Stimulated activated CD8-positive, alpha-beta memory T cell treated with anti-CD3 and anti-CD28 coated beads, Interleukin-12 subunit alpha, Interleukin-12 subunit beta, amount 100 ng/mL, for 24 hours (primary cell): ENCODE measurements around the gene NREP.
A peak's percentile ranks its signal among the peaks of the same experiment; 100 is the strongest.

Experiments used
- DNase-seq: peaks from one replicate; pipeline ENCODE4 v3.0.0-alpha.2; 2020; ENCODE audit errors: extremely low read depth

Gene NREP

DNA sequence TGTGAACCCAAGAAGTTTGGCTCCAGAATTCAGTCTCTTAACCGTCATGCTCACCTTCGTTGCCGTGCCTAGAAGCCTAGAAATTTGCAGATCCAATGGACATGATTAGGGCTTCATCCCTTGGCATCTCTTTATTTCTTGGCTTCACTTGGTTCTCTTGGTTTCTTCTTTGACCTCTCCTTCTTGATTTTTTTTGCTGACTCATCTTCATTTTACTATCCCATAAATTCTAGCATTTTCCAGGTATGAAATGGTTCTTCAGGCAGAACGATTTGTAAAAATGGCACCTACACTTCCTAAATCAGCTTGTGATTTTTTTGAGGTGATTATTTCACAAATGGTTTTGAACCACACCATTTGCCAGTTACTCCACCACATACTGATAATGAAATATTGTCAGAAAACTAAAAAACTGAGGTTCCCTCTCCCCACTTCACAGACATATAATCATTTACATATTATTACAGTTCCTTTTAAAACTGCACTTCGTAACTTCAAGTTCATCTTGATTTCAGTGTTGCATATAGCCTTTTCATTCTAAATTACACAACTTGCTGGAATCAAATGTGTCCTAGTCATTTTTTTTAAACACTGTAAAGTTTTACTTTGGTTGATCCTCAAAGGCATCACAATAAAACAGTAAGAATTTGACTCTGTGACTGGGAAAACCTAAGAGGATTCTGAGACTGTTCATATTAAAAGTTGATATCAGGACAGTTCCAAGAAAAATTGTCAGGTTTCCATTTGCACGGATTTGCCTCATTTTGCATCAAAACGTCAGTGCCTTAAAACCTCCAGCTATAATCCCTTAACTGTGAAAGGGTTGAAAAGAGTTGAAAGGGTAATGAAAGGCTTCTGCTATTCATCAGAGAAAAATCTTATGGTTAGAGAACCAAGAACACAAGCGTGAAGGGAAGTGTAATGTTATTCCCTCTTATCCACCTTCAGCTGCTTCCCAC lies 8.9 kb upstream of the NREP start:
- no peak for DNase-seq

DNA sequence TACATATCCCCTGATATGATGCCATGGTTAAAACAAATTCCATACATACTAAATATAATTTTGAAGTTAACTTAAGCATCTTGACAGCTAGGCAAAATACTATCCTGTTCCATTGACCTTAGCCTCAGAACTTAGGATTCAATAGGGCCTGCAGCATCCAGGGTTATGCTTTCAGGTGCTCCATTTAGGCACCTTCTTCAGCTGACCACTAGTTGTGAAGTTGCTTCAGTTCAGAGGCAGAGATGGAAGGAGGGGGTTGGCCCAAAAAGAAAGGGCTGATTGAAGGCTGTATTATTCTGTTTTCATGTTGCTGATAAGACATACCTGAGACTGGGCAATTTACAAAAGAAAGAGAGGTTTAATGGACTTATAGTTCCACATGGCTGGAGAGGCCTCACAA lies 7.0 kb upstream of the NREP start:
- DNase-seq = no peak

DNA sequence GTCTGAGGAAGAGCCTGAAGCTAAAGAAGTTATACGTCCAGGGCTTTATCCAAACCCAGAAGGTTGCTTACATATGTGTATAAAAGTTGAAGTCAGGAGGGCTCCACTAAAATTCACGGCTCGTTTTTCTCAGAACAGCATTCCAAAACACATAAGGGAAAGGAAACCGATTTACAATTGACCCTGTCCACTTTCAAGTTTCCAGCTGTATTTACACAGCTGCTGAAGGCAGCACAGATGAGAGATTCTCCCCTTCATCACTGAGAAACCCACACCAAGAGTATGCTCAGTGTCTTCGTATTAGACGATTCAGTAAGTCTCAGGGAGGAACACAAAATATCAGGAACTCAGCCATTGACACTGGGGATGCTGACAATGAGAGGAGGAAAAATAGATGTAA lies 5.9 kb upstream of the NREP start:
- DNase-seq = no peak

DNA sequence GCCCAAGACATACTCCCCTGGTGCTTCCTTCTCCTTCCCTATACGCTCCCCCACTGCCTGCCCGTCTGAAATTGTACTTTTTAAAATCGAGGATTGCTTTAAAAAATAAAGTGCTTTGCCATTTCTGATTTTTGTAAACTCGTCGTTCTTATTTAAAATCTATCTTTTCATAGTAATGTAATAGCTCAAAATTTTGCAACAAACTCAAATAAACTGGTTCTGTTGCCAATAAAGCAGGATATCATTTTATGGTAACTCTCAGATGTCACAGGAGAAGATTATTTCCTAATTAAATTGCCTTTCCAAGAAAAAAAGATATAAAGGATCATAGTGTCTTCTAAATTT lies 1.3 kb upstream of the NREP start:
- no peak for DNase-seq

DNA sequence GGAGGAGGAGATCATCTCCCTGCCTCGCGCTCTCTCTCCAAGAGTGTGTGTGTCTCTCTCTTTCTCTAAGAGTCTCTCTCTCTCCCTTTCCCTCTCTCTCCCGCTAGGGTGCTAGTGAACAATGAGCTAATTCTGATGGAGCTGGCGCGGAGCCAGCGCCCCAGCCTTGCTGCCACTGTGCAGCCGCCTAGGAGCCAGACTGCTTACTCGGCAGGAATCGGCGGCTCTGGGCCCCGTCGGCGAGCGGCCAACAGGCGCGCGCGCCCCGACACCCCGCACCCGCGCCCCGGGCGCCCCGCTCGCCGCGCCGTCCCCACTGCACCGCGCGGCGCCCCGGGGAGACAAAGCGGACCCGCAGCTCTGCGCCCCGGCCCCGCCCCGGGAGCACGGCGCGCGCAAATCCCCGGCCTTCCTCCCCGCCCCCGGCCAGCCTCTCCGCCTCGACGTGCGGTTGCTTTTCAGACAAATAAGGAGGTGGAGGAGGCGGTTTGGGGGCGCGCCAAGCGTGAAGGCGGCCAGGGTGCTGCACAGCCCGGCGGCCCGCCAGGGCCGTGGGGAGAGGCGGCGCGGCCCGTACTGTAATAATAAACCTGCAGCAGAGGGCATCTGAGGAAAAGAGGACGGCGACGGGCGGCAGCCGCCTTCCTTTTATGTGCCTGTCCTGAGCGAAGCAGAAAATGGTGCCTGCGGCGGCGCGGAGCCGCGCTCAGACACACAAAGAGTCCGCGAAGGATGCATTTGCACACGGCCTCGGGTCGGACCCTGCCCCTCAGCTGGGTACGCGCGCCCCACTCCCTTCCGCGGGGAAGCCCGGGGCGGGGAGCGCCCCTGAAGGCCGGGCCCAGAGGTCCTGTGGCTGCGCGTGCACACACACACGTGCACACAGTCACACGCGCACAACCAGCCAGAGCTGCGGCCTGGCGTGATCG lies 625 bp upstream of the NREP start:
- DNase-seq = peak; percentile 68

DNA sequence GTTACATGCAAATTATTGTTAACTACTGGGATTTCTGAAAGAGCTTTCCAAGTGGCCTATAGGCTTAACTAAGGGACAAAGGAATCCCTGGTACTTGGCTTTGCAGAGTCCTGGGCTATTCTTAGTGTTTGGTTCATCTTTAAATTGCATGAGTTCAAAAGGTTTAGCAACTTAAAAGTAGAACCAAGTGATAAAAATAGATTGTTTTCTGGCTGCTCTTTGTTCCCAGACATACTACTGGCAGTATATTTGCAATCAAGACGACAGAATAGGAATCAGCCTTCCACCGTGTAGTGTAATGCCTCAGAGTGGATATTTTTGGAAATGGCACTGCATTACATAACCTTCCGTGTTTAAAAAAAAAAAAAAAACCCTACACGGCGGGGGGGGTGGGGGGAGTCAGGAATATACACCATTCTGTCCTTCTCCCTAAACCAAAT lies 1.0 kb downstream of the NREP start:
- no peak for DNase-seq

DNA sequence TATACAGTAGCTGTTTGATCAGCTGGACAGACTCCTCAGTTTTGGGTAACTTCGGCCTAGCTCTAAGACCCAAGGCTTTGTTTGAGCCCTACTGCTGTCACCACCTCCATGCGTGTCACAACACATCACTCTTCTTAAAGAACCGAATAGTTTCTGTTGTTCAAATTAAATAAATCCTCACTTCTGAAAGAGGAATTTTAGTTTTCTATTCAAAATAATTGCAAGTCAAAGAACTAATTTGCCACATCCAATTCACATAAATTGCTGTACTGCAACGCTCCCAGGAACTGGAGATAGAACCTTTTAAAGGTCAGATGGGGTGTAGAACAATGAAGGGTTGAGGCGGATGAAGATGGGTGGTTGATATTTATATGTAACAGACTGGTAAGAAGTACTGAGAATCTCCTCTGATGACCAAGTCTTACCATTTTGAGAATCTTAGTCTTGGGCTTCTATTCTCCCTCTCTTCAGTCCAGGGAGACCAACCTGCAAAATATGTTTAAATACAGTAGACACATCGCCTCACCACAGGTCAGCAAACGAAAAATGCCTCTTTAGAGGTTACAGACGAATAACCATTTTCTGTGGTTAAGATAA lies 1.6 kb downstream of the NREP start:
- DNase-seq = no peak

DNA sequence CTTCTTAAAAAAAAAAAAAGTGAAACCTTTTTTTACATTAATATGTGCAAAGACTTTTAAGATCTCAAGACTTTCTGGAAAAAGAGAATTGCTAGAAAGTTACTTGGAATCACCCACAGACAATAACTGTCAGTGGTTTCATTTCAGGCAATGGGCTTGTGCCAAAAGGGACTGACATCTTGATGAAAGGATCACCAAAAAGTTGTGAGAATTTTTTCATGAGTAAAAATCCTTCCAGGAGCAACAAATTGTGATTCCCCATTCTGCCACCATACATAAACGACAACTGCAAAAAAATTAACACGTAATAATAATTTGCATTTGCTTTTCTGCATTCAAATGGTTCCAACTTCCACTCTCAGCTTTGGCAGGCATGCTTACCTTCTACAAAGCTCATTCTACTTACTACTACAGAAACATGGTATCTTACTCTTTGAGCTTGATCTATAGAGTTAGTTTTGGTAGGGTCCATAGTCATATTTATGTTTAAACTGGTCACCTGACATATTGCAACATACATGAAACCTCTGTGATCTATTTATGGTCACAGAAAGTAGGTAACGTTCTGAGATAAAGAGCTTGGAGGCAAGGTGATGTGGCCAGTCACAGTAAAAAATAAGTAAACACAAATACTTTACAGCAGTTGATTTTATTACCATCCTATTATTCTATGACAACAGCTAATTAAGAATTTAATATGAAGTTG lies 3.0 kb downstream of the NREP start:
- no peak for DNase-seq

DNA sequence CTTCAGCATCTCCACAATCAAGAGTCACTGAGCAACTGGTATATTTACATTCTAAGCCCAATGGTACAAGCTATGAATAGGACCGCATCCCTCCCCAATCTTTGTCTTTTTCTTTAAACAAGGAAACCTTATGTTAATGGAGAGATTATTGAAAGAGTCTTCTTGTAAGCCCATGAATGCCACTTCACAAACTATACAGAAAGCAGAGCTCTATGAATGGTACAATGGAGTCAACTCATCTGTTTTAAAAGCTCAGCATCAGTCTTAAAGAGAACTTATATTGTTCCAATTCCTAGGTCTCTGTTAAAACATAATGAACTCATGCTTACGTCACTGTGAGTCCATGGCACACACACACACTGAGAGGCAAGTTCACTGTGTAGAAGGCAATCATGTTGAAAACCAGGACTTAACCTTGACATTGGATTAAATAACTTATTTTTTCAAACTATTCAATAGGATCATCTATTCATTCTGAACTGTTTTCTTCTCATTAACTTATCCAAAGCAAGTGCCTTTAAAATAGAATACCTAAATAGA lies 4.5 kb downstream of the NREP start:
- no peak for DNase-seq

DNA sequence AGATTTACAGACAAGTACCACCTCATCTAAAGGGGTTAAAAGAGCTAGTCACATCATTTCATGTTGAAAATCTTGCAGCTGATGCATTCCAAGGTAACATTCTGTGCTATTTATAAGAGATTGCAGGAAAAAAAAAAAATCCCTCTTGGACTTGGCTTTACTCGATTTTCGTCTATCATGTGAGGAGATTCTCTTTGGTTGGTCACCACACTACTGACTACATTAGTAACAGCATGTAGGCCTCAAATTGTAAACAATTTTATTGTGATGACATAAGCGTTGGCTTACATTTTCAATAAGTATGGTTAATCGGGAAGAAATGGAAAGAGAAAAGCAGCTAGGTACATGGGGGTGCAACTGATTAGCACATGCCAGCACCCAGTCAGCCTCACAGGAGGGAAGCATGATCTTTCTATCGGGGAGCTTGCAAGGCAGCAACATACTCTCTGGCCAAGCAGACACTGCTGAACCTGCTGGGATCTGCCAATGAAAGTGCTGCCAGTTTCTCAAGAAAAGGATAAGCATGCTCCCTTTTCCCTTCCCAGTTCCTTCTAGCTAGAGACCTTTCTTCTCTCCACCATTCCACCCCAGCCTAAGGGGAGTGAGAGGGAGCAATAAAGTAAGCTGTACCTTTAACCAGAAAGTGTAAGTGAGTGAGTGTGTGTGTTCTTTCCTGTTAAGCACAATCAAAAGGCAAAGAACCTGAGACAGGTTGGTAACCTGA lies 7.5 kb downstream of the NREP start:
- no peak for DNase-seq

DNA sequence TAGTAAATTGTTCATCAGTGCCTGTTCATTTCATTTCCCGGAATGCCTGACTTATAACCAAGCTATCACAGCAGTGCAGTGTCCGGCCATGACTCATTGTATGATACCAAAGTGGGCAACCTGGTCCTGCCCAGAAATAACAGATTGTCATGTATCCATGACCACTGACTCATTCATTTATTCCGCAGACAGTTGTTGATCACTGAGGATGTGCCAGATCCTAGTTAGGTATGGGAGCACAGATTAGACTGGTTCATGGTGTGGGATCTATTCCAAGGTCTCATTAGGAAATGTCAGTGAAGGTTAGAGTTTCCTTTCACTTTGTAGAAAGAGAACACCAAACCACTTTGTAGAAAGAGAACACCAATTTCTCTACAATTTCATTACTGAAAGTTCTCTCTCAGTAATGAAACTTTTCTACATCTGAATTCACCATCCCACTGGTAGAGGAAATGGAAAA lies 8.7 kb downstream of the NREP start:
- DNase-seq = no peak

DNA sequence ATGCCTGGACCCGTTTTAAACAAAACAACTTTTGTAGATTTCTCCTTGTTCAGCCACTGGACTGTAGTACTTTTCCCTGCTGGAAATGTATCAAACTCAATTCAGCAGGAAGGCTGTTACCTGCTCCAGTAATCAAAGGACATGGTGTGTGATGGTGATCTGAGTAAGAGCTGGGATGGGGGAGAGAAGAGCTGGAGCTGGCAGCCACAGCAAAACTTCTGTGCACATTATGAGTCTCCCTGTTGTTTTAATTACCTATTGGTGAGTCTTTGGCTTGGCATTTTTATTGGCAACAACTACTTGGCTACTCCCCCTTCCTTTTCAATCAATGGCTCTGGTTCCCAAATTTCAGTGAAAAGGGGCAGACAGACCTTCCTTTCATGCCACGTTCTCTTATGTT lies 9.7 kb downstream of the NREP start:
- no peak for DNase-seq

DNA sequence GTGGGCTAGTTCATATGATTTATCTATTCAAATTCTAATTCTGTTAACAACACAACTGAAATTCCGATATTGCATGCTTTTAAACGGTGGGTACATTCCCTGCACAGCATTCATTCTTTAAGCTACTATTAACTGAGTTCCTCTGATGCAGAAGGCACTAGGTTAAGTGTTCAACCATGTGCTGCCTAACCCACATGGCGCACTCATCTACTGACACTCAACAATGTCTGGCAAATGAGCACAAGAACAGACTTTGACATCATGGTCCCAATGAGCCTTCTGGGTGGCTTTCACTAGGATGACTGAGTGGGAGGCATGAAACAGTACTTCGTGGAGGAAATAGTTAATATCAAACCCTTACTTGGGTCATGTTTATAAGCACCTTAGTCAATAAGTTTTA lies 10.2 kb downstream of the NREP start:
- no peak for DNase-seq

DNA sequence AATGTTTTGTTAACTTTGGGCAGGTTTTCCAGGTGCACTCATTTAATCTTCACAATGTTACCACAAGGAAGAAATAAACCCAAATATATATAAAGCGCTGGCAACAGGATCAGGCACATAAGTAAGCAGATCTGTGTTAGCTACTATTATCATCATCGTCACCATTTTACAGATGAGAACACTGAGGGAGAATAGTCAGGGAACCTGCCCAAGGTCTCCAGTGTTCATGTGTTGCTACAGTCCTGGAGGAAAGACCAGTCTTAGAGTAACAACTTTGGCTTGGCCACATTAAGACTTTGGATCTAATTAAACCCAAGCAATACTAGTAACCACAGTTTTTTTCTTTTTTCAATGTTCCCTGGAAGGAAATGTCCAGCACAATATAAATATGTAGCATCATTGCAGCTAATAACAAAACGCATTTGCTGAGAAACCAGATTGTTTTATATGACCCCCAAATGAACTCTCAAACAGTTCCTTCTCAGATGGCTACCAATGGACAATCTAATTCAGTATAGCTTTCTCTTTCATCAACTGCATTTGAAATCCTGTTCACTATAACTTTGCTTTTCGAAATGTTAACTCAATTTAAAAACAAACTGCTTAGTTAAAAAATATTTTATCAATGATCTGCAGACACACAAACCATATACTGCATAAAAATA lies 11.8 kb downstream of the NREP start:
- no peak for DNase-seq

DNA sequence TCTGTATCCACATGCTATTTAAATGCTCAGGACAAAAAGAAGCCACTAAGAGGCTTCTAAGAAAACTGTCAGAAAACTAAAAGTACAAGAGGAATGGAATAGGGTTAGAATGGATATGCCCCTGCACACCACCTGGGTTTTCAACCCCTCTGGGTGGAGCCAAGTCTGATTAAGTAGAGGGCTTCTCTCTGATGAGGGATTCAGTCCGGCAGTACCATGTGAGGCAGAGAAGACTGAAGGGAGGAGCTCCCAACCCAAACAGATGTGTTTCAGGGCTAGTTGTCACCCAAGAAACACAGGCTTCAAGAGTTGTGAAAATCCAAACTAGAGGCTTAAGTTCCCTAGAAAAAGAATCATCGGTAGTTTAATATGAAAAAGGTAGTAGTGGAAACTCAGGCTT lies 12.5 kb downstream of the NREP start:
- DNase-seq = no peak

DNA sequence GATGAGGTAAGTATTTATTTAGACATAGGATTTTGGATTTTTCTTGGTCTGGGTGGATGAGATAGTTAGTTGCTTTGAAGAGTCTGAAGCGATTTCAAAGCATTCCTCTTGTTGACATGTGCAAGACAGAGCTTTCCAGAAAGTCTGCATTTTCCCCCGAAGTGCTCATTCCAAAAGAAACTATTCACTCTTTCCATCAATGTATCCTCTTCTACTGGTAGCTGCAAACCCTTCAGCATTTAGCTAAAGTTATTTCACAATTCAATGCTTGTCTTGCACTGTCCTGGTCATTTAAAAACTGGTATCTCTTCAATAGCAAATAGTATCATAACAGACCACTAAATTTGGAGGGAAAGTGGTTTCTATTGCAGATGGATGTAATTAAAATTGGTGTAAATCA lies 13.0 kb downstream of the NREP start:
- DNase-seq = no peak

DNA sequence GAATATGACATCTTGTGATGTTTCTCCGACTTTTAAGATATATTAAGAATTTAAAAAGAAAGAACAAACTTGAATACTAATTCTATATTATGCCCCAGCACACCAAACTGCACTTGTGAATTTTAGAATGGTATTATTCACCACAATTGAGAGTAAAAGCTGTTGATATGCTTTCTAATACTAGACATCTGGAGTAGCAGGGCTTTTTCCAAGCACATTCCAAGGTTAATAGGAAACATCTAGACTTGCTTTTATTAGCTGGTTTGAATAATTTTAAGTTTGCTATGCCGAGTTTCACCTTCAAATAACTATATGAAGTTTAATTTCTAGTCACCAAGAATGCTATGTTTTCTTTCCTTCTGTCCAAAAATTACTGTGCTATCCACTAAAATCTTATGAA lies 13.5 kb downstream of the NREP start:
- no peak for DNase-seq

DNA sequence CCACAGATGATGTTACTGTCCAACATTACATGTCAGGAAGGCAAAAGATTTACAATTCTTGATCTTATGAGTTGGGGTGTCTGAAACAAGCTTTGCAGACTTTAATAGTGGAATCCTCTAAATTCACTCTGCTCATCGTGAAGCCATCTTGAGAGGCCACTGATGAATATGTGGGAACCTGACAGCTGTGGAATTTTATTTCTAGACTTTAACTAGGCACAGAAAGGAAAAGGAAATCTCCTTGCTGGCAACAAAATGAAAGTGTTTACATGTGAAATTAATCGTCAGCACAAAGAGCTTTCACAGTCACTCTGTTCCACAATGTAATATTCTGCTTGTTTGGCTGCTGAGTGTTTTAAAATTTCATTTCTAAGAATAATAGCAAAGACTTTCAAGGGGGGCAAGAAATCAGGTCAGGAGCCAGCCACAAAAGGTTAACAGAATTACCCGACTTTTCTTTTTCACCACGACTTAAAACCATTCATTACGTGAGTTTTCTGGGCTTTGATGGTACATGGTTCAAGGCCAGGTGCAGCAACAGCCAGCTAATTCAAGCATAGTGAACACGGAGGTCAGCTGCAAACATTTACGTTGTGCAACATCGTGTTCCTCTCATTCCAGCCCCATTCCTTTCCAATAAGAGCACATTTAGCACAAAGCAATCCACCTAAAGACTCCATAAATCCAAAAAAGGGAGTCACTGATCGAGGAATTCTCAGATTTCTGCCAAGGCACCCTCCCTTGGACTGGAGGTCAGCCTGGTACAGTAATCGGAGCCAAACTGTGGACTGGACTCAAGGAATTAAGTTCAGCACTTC lies 14.6 kb downstream of the NREP start:
- no peak for DNase-seq

DNA sequence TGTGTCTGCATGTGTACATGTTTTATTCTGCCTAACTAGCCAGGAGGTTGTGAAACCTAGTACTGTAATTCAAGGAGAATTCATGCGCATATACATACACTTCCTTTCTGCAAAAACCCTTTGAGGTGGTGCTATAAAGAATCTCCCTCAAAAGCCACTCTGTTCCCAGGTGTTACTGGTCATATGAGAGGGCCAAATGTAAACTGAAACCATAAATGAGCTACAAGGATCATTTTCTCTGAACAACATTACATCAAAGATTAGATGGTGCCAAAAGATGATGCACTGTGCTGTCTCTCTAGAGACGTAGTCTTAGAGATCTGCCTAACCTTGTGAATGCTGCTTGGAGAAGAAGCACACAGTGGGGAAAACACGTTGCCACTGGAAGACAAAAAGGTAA lies 15.7 kb downstream of the NREP start:
- DNase-seq = no peak
